GM23248 (cell line): ENCODE results near the gene SETBP1.

Experiments
- EZH2 ChIP-seq: fragments of 200-600 bp; sonication (generic); IDR thresholded peaks from 2 replicates; pipeline ENCODE4 v1.6.1; 2018; ENCODE audit warnings: antibody characterized with exemption, mild to moderate bottlenecking; ENCODE audit not compliant: insufficient read depth, poor library complexity, severe bottlenecking
- EZH2phosphoT487 ChIP-seq: fragments of 200-600 bp; sonication (generic); IDR thresholded peaks from 2 replicates; pipeline ENCODE4 v1.6.1; 2018; ENCODE audit warnings: antibody characterized with exemption, moderate library complexity, mild to moderate bottlenecking, low read depth; ENCODE audit not compliant: insufficient read depth

GRCh38 chr18:44716697-44717163 lies 36.0 kb downstream of the SETBP1 start:
- no peak for TF ChIP-seq EZH2
- TF ChIP-seq EZH2phosphoT487, result no peak
